WTC11 (cell line): ENCODE results near the gene SLC13A3. TPM values are rescaled to one million over a fixed set of nuclear protein-coding genes. Genes with fewer than 3 reads are reported as not detected.

Source experiments
- ATAC-seq: fragments of 200-7000 bp; cut with Tn5 transposase; 2 replicates; pipeline ENCODE4 v1.10.0; 2021; ENCODE audit warnings: mild to moderate bottlenecking, moderate library complexity
- CTCF ChIA-PET: fragments of 300-600 bp; sonication (Branson Sonifier 250); formaldehyde crosslinking; loops from one replicate; lab custom pipeline; 2021; ENCODE audit warnings: antibody characterized with exemption; lab: Charles Lee
- POLR2A ChIA-PET: fragments of 350-600 bp; sonication (Branson Sonifier 250); formaldehyde crosslinking; loops from one replicate; lab custom pipeline; 2021; ENCODE audit warnings: antibody characterized with exemption; lab: Charles Lee
- DNase-seq: peaks from one replicate; pipeline ENCODE4 v3.0.0; 2021; ENCODE audit warnings: low spot score
- H3K27ac Mint-ChIP-seq: 2 replicates; pipeline ENCODE4 v1.8.0; 2021; ENCODE audit warnings: mixed read lengths
- H3K27me3 Mint-ChIP-seq: 2 replicates; pipeline ENCODE4 v1.8.0; 2021; ENCODE audit warnings: low read depth, mild to moderate bottlenecking, moderate library complexity, mixed read lengths
- H3K36me3 Mint-ChIP-seq: 2 replicates; pipeline ENCODE4 v1.8.0; 2021; ENCODE audit warnings: mixed read lengths
- H3K4me1 Mint-ChIP-seq: 2 replicates; pipeline ENCODE4 v1.8.0; 2022; ENCODE audit warnings: mixed read lengths
- H3K4me3 Mint-ChIP-seq: 2 replicates; pipeline ENCODE4 v1.8.0; 2021; ENCODE audit warnings: mild to moderate bottlenecking, moderate library complexity, mixed read lengths
- H3K9me3 Mint-ChIP-seq: 2 replicates; pipeline ENCODE4 v1.8.0; 2021; ENCODE audit warnings: mixed read lengths
- AFF4 ChIP-seq: sonication (generic); formaldehyde crosslinking; IDR thresholded peaks from 2 replicates; pipeline ENCODE4 v1.8.1; 2023; ENCODE audit warnings: mild to moderate bottlenecking, missing genetic modification reagents, borderline replicate concordance
- ATF2 ChIP-seq: sonication (generic); formaldehyde crosslinking; IDR thresholded peaks from 2 replicates; pipeline ENCODE4 v1.8.1; 2022; ENCODE audit warnings: low read depth, missing genetic modification reagents, borderline replicate concordance
- CREM ChIP-seq: sonication (generic); formaldehyde crosslinking; IDR thresholded peaks from 2 replicates; pipeline ENCODE4 v1.8.1; 2022; ENCODE audit warnings: mild to moderate bottlenecking, missing genetic modification reagents, moderate library complexity
- E2F4 ChIP-seq: sonication (generic); formaldehyde crosslinking; IDR thresholded peaks from 2 replicates; pipeline ENCODE4 v1.8.1; 2022; ENCODE audit warnings: low read depth, mild to moderate bottlenecking, moderate library complexity, missing genetic modification reagents, borderline replicate concordance
- EMX1 ChIP-seq: fragments of 250-450 bp; sonication (Bioruptor Pico); IDR thresholded peaks from 2 replicates; pipeline ENCODE4 v1.8.0; 2021; ENCODE audit warnings: mild to moderate bottlenecking
- HMGXB4 ChIP-seq: sonication (generic); formaldehyde crosslinking; IDR thresholded peaks from 2 replicates; pipeline ENCODE4 v1.8.1; 2023; ENCODE audit warnings: mild to moderate bottlenecking, moderate library complexity, missing genetic modification reagents
- IRF1 ChIP-seq: sonication (generic); formaldehyde crosslinking; IDR thresholded peaks from 2 replicates; pipeline ENCODE4 v1.8.0; 2023; ENCODE audit warnings: missing genetic modification reagents
- KAT7 ChIP-seq: sonication (generic); formaldehyde crosslinking; IDR thresholded peaks from 2 replicates; pipeline ENCODE4 v1.8.1; 2023; ENCODE audit warnings: missing genetic modification reagents, mild to moderate bottlenecking, borderline replicate concordance
- NR3C1 ChIP-seq: sonication (generic); formaldehyde crosslinking; conservative IDR thresholded peaks from 2 replicates; pipeline ENCODE4 v1.8.1; 2023; ENCODE audit warnings: low read depth, mild to moderate bottlenecking, missing genetic modification reagents
- PRRX2 ChIP-seq: fragments of 250-450 bp; sonication (Bioruptor Pico); IDR thresholded peaks from 2 replicates; pipeline ENCODE4 v1.8.0; 2021; ENCODE audit warnings: mild to moderate bottlenecking
- SOX15 ChIP-seq: fragments of 250-450 bp; sonication (Bioruptor Pico); IDR thresholded peaks from 2 replicates; pipeline ENCODE4 v1.9.0; 2021; ENCODE audit warnings: mild to moderate bottlenecking
- SP1 ChIP-seq: sonication (generic); formaldehyde crosslinking; conservative IDR thresholded peaks from 2 replicates; pipeline ENCODE4 v1.8.1; 2022; ENCODE audit warnings: missing genetic modification reagents
- USF1 ChIP-seq: sonication (generic); formaldehyde crosslinking; IDR thresholded peaks from 2 replicates; pipeline ENCODE4 v1.8.0; 2022; ENCODE audit warnings: mild to moderate bottlenecking, missing genetic modification reagents
- ZNF219 ChIP-seq: sonication (generic); formaldehyde crosslinking; IDR thresholded peaks from 2 replicates; pipeline ENCODE4 v1.8.0; 2023; ENCODE audit warnings: missing genetic modification reagents, mild to moderate bottlenecking, borderline replicate concordance
- ZNF671 ChIP-seq: fragments of 250-450 bp; sonication (Bioruptor Pico); IDR thresholded peaks from 2 replicates; pipeline ENCODE4 v1.8.0; 2021; ENCODE audit warnings: mild to moderate bottlenecking
- total RNA-seq: library from RNA; stranded (reverse); gene quantifications from 3 replicates; pipeline ENCODE4 v1.2.3, GENCODE V29; 2021

SLC13A3 gene
- total RNA-seq, 1 experiment from 2014 or later, result 10.6 TPM

- TF ChIP-seq AFF4 (no peak), CREM (CRISPR knock-in tag) (no peak), SOX15 (no peak), KAT7 (no peak), HMGXB4 (no peak)
These were observed 80.3 kb downstream of the SLC13A3 start (continued) for GRCh38 chr20:46570956-46571355.

- Mint-ChIP-seq H3K36me3 (no peaks in the 10 kb centered on the region), H3K27ac (no peak overlapping the region), H3K4me3 (no peak overlapping the region), H3K9me3 (no peaks in the 10 kb centered on the region), H3K27me3 (no peaks in the 10 kb centered on the region)
- POLR2A ChIA-PET, result no interaction called here
- CTCF ChIA-PET, result no interaction called here
- TF ChIP-seq KAT7, result no peak
- no peak for TF ChIP-seq PRRX2 (CRISPR knock-in tag)
- TF ChIP-seq EMX1 (CRISPR knock-in tag), result no peak
- TF ChIP-seq USF1 (CRISPR knock-in tag), result no peak
- TF ChIP-seq E2F4 (CRISPR knock-in tag), result no peak
- TF ChIP-seq ATF2 (CRISPR knock-in tag), result no peak
- no peak for TF ChIP-seq ZNF671
- no peak for TF ChIP-seq IRF1 (CRISPR knock-in tag)
- no peak for TF ChIP-seq ZNF219 (CRISPR knock-in tag)
- no peak for TF ChIP-seq SP1
- TF ChIP-seq NR3C1, result no peak
- TF ChIP-seq, all 79 proteins: peak for 0
- H3K4me1 Mint-ChIP-seq, result no peaks in the 10 kb centered on the region
- no peak for DNase-seq
- ATAC-seq, result no peak
These were observed 81.3 kb downstream of the SLC13A3 start for GRCh38 chr20:46569961-46570360.
